Measurements from ENCODE around the gene ABHD6.
A peak's percentile ranks its signal among the peaks of the same experiment; 100 is the strongest.
"Not testable (repeated sequence)": the region's sequence is repeated elsewhere in the genome, so short reads cannot be mapped to it uniquely, and the experiment has no call there.

The ABHD6 gene

GRCh38 chr3:58243976-58244585 is 6.5 kb downstream of the ABHD6 start:
- no peak for DNase-seq

- DNase-seq: no peak
These were observed 8.8 kb downstream of the ABHD6 start for GRCh38 chr3:58246148-58247047.

- no peak for DNase-seq
These were observed 11.9 kb downstream of the ABHD6 start for GRCh38 chr3:58249358-58250092.

- DNase-seq: no peak
These were observed 12.6 kb downstream of the ABHD6 start for GRCh38 chr3:58250093-58250707.

DNA sequence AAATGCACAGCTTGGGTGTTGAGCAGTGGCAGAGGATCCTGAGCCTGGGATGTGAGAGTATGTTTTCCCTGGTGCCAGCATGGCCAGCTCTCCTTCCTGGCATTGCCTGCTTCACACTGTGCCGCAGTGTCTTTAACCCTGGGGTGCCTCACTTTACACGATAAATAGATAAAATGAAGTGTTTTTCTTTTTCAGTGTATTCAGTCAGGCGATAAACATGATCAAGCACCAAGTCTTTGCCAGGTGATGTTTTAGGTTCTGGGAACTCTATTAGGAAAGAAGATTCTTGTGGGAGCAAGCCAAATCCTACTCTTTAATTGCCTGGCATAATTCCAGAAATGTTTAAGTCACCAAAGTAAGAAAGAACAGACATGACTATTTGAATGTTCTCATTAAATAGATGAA is 14.0 kb downstream of the ABHD6 start:
- DNase-seq: no peak

GRCh38 chr3:58254144-58254543 is 16.6 kb downstream of the ABHD6 start:
- no peak for DNase-seq

DNA sequence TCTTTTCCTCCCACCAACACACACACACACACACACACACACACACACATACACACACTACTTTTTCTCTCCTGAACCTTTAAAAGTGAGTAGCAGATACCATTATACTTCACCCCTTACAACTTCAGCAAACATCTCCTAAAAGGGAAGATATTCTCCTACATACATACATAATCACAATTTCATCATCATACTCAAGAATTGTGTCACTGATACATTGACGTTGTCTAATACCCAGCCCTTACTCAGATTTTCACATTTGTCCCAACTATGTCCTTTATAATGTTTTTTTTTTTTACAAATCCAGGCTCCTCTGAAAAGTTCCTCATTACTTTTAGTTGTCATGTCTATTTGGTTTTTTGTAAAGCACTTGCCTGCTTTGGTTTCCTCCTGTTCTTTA is 18.5 kb downstream of the ABHD6 start:
- no peak for DNase-seq

- DNase-seq: no peak
These were observed 18.9 kb downstream of the ABHD6 start for GRCh38 chr3:58256511-58256910.

GRCh38 chr3:58258392-58259055 is 20.9 kb downstream of the ABHD6 start:
- no peak for DNase-seq

- peak; percentile 81 for DNase-seq
These were observed 22.7 kb downstream of the ABHD6 start for GRCh38 chr3:58260261-58260731.

- DNase-seq: peak; percentile 35
These were observed 23.1 kb downstream of the ABHD6 start for GRCh38 chr3:58260733-58261132.

DNA sequence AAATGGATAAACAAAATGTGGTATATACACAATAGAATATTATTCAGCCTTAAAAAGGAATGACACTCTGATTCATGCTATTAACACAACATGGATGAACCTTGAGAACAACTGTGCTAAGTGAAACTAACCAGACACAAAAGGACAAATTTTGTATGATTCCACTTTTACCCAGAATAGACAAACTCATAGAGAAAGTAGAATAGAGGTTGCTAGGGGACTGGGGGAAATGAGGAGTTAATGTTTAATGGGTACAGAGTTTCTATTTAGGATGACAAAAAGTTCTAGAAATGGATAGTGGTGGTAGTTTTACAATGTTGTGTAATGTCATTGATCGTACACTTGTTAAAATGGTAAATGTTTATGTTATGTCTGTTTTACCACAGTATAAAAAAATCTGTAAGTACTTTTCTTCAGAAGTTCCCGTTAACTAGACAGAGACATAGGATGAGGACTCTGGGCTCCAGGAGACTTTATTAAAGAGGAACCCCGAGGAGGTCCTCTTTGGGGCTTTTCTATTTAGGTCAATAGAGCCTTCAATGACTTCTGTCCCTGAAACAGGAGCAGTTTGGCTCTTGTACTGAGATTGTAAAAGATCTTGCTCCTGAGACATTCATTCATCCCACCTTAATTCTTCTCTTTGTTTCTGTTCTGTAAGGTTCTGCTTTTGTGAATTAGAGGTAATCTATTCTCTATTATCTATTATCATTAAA is 24.5 kb downstream of the ABHD6 start:
- DNase-seq: no peak

- no peak for DNase-seq
These were observed 29.0 kb downstream of the ABHD6 start for GRCh38 chr3:58266577-58266976.

- DNase-seq: not testable (repeated sequence)
These were observed 30.0 kb downstream of the ABHD6 start for GRCh38 chr3:58267543-58267942.

DNA sequence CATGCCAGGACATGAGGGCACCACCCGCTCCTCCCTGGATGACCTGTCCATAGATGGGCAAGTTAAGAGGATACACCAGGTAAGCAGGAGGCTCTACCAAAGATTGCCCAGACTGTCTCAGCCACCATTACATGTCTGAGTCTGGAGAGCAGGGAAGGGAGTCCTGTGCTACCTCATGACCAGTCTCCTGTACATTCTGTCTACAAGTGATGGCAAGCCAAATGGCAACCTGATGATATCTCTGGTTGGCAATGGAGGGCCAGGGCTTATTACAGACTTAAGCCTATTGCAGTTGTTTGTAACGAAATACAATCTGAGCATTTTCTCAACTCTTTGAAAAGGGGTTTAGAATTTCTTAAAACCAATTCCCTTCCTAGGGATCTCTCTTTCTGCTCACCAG is 31.8 kb downstream of the ABHD6 start:
- DNase-seq: no peak

DNA sequence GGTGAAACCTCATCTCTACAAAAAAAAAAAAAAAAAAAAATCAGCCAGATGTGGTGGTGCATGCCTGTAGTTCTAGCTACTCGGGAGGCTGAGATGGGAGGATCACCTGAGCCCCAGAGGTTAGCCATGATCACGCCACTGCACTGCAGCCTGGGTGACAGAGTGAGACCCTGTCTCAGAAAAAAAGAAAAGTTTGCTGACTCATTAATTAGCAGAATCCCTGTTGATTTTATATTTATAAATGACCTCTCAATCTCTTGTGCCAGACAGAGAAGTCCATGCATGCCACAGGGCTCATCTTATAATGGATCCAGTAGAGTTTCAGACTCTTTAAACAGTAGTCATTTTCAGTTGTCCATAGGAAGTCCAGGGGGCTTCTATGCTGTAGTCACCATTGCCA is 32.9 kb downstream of the ABHD6 start:
- DNase-seq: no peak

- DNase-seq: peak; percentile 93
These were observed 34.4 kb downstream of the ABHD6 start for GRCh38 chr3:58271901-58272501.

DNA sequence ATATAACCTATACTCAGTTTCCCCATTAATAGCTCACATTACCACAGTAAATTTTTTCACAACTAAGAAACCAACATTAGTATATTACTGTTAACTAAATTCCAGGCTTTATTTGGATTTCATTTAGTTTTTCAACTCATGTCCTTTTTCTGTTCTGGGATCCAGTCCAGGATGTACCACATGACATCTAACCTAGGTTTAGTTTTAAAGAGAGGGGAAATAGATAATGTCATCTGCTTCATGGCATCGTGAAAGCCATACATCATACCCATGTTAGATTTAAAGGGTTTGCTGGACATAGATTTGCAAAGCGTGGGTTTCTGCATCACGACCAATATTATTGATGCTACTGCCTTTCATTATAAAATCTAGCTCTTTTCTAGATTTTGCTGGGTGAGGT is 35.3 kb downstream of the ABHD6 start:
- DNase-seq: peak; percentile 40

DNA sequence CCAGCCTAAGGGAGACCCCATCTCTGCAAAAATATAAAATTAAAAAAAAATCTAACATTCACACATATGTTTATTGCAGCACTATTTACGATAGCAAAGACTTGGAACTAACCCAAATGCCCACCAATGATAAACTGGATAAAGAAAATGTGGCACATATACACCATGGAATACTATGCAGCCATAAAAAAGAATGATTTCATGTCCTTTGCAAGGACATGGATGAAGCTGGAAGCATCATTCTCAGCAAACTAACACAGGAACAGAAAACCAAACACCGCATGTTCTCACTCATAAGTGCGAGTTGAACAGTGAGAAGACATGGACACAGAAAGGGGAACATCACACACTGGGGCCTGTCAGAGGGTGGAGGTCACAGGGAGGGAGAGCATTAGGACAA is 35.8 kb downstream of the ABHD6 start:
- not testable (repeated sequence) for DNase-seq

DNA sequence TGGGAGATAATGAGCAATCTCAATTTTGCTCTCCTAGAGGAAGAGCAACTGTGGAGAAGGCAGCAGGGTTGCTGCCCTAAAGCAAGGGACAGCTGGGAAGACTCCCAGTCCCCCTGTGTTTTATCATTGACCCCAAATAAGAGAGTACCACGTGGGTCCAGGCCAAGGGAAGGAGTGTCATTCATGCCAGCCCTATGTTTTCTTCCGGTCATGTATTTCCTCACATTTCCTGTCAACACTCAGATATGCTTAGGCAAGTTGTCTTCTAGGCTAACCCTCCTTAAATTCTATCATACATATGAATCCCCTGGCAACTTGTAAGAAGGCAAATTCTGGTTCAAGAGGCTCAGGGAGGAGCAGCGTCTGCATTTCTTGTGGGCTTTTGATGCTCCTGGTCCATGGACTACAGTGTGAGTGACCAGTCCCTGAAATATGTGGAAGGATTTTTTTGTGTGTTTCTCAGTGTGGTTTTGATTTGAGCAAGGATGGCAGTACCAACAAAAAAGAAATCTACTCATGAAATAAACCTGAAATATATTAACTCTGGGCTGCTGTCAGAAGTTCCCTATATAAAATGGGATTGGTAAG is 36.5 kb downstream of the ABHD6 start:
- DNase-seq: peak; percentile 59

DNA sequence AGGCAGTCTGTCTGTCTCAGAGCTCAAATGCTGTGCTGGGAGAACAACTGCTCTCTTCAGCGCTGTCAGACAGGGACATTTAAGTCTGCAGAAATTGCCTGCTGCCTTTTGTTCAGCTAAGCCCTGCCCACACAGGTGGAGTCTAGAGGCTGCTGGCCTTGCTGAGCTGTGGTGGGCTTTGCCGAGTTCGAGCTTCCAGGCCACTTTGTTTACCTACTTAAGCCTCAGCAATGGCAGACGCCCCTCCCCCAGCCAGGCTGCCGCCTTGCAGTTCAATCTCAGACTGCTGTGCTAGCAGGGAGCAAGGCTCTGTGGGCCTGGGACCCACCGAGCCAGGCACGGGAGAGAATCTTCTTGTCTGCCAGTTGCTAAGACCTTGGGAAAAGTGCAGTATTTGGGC is 43.5 kb downstream of the ABHD6 start:
- no peak for DNase-seq

Measured in fibroblast of skin of scalp (primary cell).